GM18520 (cell line): ENCODE data around the gene JAZF1.

Source experiments
- ATAC-seq: cut with Tn5 transposase; IDR thresholded peaks from one replicate; pipeline ENCODE4 v1.9.1; 2021; ENCODE audit not compliant: unreplicated experiment

The JAZF1 gene

GRCh38 chr7:27799212-27799611 is 381.4 kb downstream of the JAZF1 start:
- ATAC-seq, result no peak

GRCh38 chr7:27795977-27796376 is 384.6 kb downstream of the JAZF1 start:
- ATAC-seq, result no peak

- no peak for ATAC-seq
Observed at GRCh38 chr7:27793780-27794179, 386.8 kb downstream of the JAZF1 start.

- no peak for ATAC-seq
Observed at GRCh38 chr7:27788437-27788836, 392.2 kb downstream of the JAZF1 start.

GRCh38 chr7:27784399-27785053 is 396.1 kb downstream of the JAZF1 start:
- ATAC-seq, result no peak

GRCh38 chr7:27782849-27783248 is 397.7 kb downstream of the JAZF1 start:
- no peak for ATAC-seq

GRCh38 chr7:27781188-27781587 is 399.4 kb downstream of the JAZF1 start:
- ATAC-seq, result no peak
